MM.1S (cell line): ENCODE data around the gene ENTPD3.

Experiments
- DNase-seq: peaks from one replicate; pipeline ENCODE4 v3.0.0-alpha.2; 2015
- H2AFZ ChIP-seq: fragments of 300-600 bp; sonication (generic); 2 replicates; pipeline ENCODE4 v1.6.0; 2016; ENCODE audit warnings: antibody characterized with exemption, low read length
- H3F3A ChIP-seq: fragments of 300-600 bp; sonication (generic); 2 replicates; pipeline ENCODE4 v1.6.1; 2016; ENCODE audit warnings: mild to moderate bottlenecking, antibody characterized with exemption, low read length, moderate library complexity, mixed read lengths; ENCODE audit not compliant: insufficient read depth
- H3K27ac ChIP-seq: fragments of 300-600 bp; sonication (generic); 2 replicates; pipeline ENCODE4 v1.5.1; 2016; ENCODE audit warnings: mild to moderate bottlenecking, low read length
- H3K27me3 ChIP-seq: fragments of 300-600 bp; sonication (generic); replicated peaks from 2 replicates; pipeline ENCODE4 v1.6.0; 2016; ENCODE audit warnings: low read length; ENCODE audit not compliant: insufficient read depth
- H3K36me3 ChIP-seq: fragments of 300-600 bp; sonication (generic); replicated peaks from 2 replicates; pipeline ENCODE4 v1.6.1; 2016; ENCODE audit warnings: mild to moderate bottlenecking, low read length, mixed read lengths; ENCODE audit not compliant: insufficient read depth
- H3K4me1 ChIP-seq: fragments of 300-600 bp; sonication (generic); 2 replicates; pipeline ENCODE4 v1.6.1; 2016; ENCODE audit warnings: low read length, mixed read lengths
- H3K4me2 ChIP-seq: fragments of 300-600 bp; sonication (generic); 2 replicates; pipeline ENCODE4 v1.6.0; 2016; ENCODE audit warnings: low read depth, low read length
- H3K4me3 ChIP-seq: fragments of 300-600 bp; sonication (generic); 2 replicates; pipeline ENCODE4 v1.5.1; 2016; ENCODE audit warnings: low read length, mixed read lengths
- H3K79me2 ChIP-seq: fragments of 300-600 bp; sonication (generic); 2 replicates; pipeline ENCODE4 v1.6.1; 2016; ENCODE audit warnings: mixed run types, low read length, mixed read lengths
- H3K9ac ChIP-seq: fragments of 300-600 bp; sonication (generic); 2 replicates; pipeline ENCODE4 v1.6.1; 2016; ENCODE audit warnings: low read length, mixed read lengths
- H3K9me2 ChIP-seq: fragments of 300-600 bp; sonication (generic); replicated peaks from 2 replicates; pipeline ENCODE4 v1.6.1; 2016; ENCODE audit warnings: mild to moderate bottlenecking, low read length, mixed read lengths; ENCODE audit not compliant: insufficient read depth
- H3K9me3 ChIP-seq: fragments of 300-600 bp; sonication (generic); replicated peaks from 2 replicates; pipeline ENCODE4 v1.6.1; 2016; ENCODE audit warnings: mild to moderate bottlenecking, low read length, mixed read lengths; ENCODE audit not compliant: insufficient read depth
- H4K20me1 ChIP-seq: fragments of 300-600 bp; sonication (generic); 2 replicates; pipeline ENCODE4 v1.6.1; 2016; ENCODE audit warnings: mild to moderate bottlenecking, low read length, moderate library complexity, mixed read lengths; ENCODE audit not compliant: insufficient read depth
- CTCF ChIP-seq: fragments of 300-600 bp; sonication (generic); IDR thresholded peaks from 2 replicates; pipeline ENCODE4 v1.5.1; 2016; ENCODE audit warnings: antibody characterized with exemption, low read length, mixed read lengths
- EZH2 ChIP-seq: fragments of 300-600 bp; sonication (generic); optimal IDR thresholded peaks from 2 replicates; pipeline ENCODE3; 2017; ENCODE audit warnings: low read depth, mild to moderate bottlenecking, antibody characterized with exemption, low read length, mixed read lengths
- EZH2phosphoT487 ChIP-seq: fragments of 300-600 bp; sonication (generic); IDR thresholded peaks from 2 replicates; pipeline ENCODE4 v1.6.1; 2018; ENCODE audit warnings: antibody characterized with exemption, low read length

The ENTPD3 gene

GRCh38 chr3:40398346-40398745, 11.4 kb downstream of the ENTPD3 start:
- DNase-seq = no peak
- TF ChIP-seq EZH2 (no peak), CTCF (no peak), EZH2phosphoT487 (no peak)
- H3K36me3 ChIP-seq = no peaks in the 10 kb centered on the region
- no peaks in the 10 kb centered on the region for H3K27me3 ChIP-seq
- H3K4me2 ChIP-seq = no peak overlapping the region
- no peaks in the 10 kb centered on the region for H3F3A ChIP-seq
- H3K9ac ChIP-seq = no peak overlapping the region
- H2AFZ ChIP-seq = no peak overlapping the region
- H3K4me3 ChIP-seq = no peak overlapping the region
- H3K79me2 ChIP-seq = no peaks in the 10 kb centered on the region
- H4K20me1 ChIP-seq = no peaks in the 10 kb centered on the region
- H3K27ac ChIP-seq = no peak overlapping the region
- H3K9me2 ChIP-seq = no peaks in the 10 kb centered on the region
- H3K4me1 ChIP-seq = no peaks in the 10 kb centered on the region
- H3K9me3 ChIP-seq = no peaks in the 10 kb centered on the region

- no peak for DNase-seq
- Histone ChIP-seq H2AFZ (no peak overlapping the region), H3K9me3 (no peaks in the 10 kb centered on the region), H3K9me2 (no peaks in the 10 kb centered on the region), H3K79me2 (no peaks in the 10 kb centered on the region), H3K9ac (no peak overlapping the region), H3K4me2 (no peak overlapping the region), H4K20me1 (no peaks in the 10 kb centered on the region), H3K36me3 (no peaks in the 10 kb centered on the region), H3K27me3 (no peaks in the 10 kb centered on the region), H3K27ac (no peak overlapping the region), H3K4me3 (no peak overlapping the region), H3K4me1 (no peaks in the 10 kb centered on the region), H3F3A (no peaks in the 10 kb centered on the region)
- TF ChIP-seq EZH2 (no peak), CTCF (no peak), EZH2phosphoT487 (no peak)
These were observed 17.7 kb downstream of the ENTPD3 start for GRCh38 chr3:40404591-40405198.

- H3K27me3 ChIP-seq = no peaks in the 10 kb centered on the region
- no peaks in the 10 kb centered on the region for H3K4me1 ChIP-seq
- H3K79me2 ChIP-seq = no peaks in the 10 kb centered on the region
- no peak overlapping the region for H2AFZ ChIP-seq
- no peaks in the 10 kb centered on the region for H3K9me3 ChIP-seq
- no peak for DNase-seq
- H3F3A ChIP-seq = no peaks in the 10 kb centered on the region
- no peaks in the 10 kb centered on the region for H3K9me2 ChIP-seq
- no peaks in the 10 kb centered on the region for H3K36me3 ChIP-seq
- no peak overlapping the region for H3K27ac ChIP-seq
- no peak overlapping the region for H3K9ac ChIP-seq
- H4K20me1 ChIP-seq = no peaks in the 10 kb centered on the region
- no peak overlapping the region for H3K4me3 ChIP-seq
- TF ChIP-seq CTCF (no peak), EZH2 (no peak), EZH2phosphoT487 (no peak)
- H3K4me2 ChIP-seq = no peak overlapping the region
These were observed 20.0 kb downstream of the ENTPD3 start for GRCh38 chr3:40407007-40407406.
